Measurements from ENCODE around the gene ATXN7L1.

The ATXN7L1 gene

DNA sequence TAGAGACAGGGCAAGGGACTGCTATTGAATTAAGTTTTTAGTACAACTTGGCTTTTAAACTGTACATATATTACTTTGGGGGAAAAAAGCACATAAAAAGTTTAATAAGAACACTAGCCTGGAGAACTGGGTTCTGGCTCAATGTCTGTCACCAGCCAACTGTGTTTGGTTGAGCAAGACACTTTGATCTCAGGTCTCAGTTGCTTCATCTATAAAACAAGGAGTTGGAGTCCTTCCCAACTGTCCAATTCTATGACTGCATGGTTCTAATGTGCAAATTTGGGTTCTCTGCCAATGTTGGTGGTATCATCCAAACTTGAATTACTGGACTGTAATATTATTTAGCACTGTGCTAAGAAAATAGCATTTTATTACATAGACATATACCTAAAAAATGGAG is 50.3 kb downstream of the ATXN7L1 start:
- no peak for DNase-seq

GRCh38 chr7:105825371-105825770 is 51.0 kb downstream of the ATXN7L1 start:
- no peak for DNase-seq

GRCh38 chr7:105822806-105823205 is 53.6 kb downstream of the ATXN7L1 start:
- DNase-seq, result no peak

DNA sequence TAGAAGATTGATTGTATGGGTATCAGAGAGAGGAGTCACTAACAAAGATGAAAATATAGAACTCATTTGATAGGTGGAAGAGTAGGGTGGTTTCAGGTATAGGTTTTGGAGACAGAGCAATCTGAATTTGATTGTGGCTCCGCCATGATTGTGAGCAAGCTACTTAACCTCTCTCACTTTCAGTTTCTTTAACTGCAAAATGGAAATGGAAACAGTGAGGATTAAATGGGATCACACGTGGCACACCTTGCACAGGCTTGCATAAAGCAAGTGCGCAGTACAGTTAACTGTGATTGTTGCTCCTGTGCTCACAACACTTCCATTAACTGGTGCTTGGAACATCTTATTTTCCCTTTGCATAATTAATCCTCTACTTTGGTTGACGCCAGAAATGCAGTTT is 54.9 kb downstream of the ATXN7L1 start:
- no peak for DNase-seq

DNA sequence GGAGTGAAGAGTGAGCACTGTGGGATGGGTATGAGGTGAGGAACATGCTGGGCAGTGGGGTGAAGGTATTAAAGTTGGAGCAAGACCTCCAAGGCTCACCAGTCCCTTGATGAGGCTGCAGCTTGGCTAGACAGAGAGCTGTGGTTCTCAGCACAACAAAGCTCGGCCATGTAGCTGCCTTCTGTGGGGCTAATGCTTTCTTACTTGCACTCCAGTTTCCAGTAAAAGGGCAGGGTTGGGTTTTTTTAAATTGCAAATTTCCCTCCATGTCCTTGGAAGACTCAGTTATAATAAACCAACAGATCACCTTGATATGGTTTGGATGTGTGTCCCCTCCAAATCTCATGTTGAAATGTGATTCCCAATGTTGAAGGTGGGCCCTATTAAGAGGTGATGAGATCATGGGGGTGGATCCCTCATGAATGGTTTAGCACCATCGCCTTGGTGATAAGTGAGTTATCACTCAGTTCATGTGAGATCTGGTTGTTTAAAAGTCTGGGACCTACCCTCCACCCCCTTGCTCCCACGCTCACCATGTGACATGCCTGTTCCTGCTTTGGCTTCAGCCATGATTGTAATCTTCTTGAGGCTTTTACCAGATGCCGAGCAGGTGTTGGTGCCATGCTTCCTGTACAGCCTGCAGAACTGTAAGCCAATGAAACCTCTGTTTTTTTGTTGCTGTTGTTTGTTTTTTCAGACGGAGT is 55.9 kb downstream of the ATXN7L1 start:
- no peak for DNase-seq

DNA sequence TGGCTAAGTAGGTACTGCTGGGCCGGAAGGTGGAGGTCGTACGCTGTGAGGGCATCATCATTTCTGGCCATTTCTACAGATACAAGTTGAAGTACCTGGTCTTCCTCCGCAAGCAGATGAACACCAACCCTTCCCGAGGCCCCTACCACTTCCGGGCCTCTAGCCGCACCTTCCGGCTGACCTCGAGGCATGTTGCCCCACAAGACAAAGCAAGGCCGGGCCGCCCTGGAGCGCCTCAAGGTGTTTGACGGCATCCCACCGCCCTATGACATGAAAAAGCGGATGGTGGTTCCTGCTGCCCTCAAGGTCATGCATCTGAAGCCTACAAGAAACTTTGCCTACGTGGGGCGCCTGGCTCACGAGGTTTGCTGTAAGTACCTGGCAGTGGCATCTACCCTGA is 56.8 kb downstream of the ATXN7L1 start:
- no peak for DNase-seq

- DNase-seq, result no peak
Measured at GRCh38 chr7:105816954-105817615, 59.3 kb downstream of the ATXN7L1 start.

GRCh38 chr7:105816266-105816843 is 60.0 kb downstream of the ATXN7L1 start:
- DNase-seq, result no peak

- DNase-seq, result no peak
Measured at GRCh38 chr7:105815576-105815975, 60.8 kb downstream of the ATXN7L1 start.

DNA sequence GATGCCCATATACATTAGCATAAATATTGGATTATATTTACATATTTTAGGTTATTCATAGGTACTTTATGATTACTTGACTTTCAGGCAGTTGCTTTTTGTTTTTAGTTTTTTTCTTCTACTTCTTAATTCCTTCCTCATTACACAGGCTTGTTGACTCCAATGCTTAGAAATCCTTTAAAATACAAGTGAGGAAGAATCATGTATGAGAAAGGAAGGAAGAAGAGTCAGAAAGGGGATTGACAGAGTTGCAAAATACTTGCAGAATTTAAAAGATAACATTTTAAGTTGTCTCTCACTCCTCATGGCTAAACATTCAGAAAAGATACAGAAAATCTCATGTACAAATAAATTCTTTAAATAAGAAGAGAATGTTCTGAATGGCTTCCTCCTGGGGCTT is 61.9 kb downstream of the ATXN7L1 start:
- DNase-seq, result no peak

DNA sequence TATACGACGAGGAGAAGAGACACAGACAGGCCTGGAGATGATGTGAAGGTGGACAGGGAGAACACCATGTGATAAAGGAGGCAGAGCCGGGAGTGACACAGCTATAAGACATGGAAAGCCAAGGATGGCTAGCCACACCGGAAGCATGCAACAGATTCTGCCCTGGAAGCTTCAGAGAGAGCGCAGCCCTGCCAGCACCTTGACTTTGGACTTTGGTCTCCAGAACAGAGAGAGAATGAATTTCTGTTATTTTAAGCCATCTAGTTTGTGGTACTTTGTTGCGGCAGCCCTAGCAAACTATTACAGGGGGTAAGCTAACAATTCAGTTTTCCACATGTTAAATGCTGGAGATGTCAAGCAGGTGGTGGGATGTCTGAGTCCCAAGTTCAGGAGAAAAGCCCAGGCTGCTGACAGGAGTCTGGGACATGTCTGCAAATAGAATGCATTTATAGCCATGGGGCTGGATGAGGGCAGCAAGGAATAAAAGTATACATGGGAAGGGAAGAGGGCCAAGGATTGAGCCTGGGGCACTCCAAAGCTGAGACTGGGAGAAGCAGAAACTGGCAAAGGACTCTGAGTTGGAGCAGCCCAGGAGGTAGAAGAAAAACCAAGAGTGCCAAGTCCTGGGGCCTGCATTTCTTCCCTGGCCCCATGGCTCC is 65.1 kb downstream of the ATXN7L1 start:
- DNase-seq, result no peak

DNA sequence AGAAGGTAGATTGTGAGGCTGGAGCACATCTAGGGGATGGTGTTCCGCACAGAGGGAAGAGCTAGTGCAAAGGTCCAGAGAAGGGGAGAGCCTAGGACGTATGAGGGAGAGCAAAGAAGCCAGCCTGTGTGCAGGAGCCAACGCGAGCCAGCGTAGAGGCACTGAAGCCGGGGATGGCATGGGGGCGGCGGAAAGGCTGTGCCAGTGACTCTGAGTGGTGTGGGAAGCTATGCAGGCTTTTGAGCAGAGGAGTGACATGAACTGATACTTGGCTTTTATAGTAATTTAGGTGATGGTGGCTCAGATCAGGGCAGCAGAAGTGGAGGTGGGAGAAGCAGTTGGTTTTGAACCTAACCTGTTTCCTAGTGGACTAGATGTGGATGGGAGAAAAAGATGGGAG is 65.8 kb downstream of the ATXN7L1 start:
- DNase-seq, result no peak

GRCh38 chr7:105808703-105809590 is 67.5 kb downstream of the ATXN7L1 start:
- DNase-seq, result peak; percentile 83

DNA sequence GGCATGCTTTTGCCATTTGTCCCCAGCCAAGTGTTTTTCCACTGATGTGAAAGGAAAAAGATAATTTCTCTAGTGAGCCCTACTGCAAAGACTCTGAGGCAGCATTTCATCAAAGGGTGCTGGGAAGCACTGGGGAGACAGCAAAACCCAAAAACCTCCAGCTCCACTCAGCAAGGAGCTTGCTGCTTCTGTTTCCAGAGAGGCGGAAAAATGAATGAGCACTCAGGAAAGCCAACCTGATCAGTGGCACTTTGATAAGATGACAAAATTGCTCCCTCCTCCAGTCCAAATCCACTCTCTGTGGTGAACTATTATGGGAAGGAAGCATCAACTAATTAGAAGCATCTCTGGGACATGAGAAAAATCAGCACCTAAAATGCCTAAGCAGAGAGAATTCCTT is 68.2 kb downstream of the ATXN7L1 start:
- no peak for DNase-seq

DNA sequence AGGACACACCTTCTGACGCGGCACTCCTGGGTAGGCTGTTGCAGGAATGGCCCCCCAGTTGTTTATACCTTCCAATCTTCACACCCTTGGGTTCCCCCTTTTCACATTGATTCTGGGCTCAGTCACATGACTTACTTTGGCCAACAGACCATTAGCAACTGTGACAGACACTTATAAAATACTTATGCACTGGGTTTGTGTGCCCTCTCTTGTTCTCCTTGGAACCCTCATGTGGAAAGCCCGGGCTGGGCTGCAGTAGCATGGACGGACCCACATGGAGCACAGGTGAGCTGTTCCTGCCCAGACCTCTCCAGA is 69.0 kb downstream of the ATXN7L1 start:
- DNase-seq, result no peak

DNA sequence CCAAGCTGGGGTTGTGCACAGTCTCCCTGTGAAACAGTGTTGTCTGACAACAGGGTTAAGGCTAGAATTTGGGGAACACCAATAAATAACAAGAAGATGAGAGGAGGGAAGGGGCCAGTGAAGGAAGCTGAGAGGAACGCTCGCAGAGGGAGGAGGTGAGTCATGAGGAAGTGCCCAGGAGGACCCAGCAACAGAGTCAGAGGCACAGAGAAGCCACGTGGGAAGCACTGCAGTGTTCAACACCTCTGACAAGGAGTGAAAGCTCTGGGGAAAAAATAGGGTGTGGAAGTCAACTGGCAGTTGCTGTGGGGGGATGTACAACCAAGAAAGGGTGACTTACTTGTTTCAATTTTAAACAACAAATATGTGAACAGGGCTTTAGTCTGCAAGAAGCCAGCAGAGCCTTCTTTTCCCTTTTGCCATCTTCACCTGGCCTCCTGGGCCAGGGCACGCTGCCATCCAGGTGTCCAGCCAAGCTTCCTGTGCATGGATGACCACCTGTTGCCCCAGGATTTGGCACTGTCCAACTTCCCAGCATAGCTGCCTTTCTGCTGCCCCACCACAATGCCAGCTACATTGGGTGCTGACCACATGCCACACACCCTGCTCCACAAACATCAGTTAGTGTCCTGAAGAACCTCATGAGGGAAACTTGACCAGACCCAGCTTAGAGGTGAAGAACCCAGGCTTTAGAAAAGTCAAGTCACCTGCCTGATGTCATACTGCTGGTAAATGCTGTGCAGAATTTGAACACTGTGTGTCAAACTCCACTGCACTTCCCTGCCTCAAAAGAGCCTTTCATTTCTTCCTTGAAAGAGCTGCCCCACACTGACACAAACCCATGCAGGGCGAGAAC is 69.6 kb downstream of the ATXN7L1 start:
- peak; percentile 72 for DNase-seq

- no peak for DNase-seq
Measured at GRCh38 chr7:105805447-105806019, 70.9 kb downstream of the ATXN7L1 start.

GRCh38 chr7:105803429-105803736 is 73.0 kb downstream of the ATXN7L1 start:
- DNase-seq, result no peak

- no peak for DNase-seq
Measured at GRCh38 chr7:105802604-105803428, 73.6 kb downstream of the ATXN7L1 start.

GRCh38 chr7:105800849-105801534 is 75.4 kb downstream of the ATXN7L1 start:
- no peak for DNase-seq
